Measurements from ENCODE around the gene EPN2. TPM values are rescaled to one million over a fixed set of nuclear protein-coding genes. Genes with fewer than 3 reads are reported as not detected.

EPN2 gene
- total RNA-seq, 1 donor from 2014 or later = 18.3 TPM

GRCh38 chr17:19322861-19323260 is 85.7 kb downstream of the EPN2 start:
- Histone ChIP-seq H3K9ac (ENCODE audit: low read depth in 1 of 3, low read length in 3 of 3) (no peak overlapping the region), H3K27ac (ENCODE audit: low read depth, low read length) (no peak overlapping the region), H3K4me3 (ENCODE audit: low read length in 3 of 3) (no peak overlapping the region), H3K4me1 (ENCODE audit: control insufficient read depth in 3 of 3, insufficient read depth in 3 of 3, low read length in 3 of 3) (peaks cover 0 to under 1% (median 0%) of the 10 kb centered on the region in 3 donors), H3K36me3 (ENCODE audit: control insufficient read depth in 3 of 3, insufficient read depth in 3 of 3, low read length in 3 of 3) (peaks cover 4 to 11% (median 4%) of the 10 kb centered on the region in 3 donors), H3K9me3 (ENCODE audit: control insufficient read depth in 3 of 3, low read length in 3 of 3) (no peaks in the 10 kb centered on the region), H3K27me3 (ENCODE audit: control insufficient read depth in 3 of 3, insufficient read depth in 3 of 3, low read length in 3 of 3) (no peaks in the 10 kb centered on the region)

- Histone ChIP-seq H3K27ac (ENCODE audit: low read depth, low read length) (no peak overlapping the region), H3K9me3 (ENCODE audit: control insufficient read depth in 3 of 3, low read length in 3 of 3) (no peaks in the 10 kb centered on the region), H3K4me1 (ENCODE audit: control insufficient read depth in 3 of 3, insufficient read depth in 3 of 3, low read length in 3 of 3) (peaks cover 0 to 7% (median 4%) of the 10 kb centered on the region in 3 donors), H3K36me3 (ENCODE audit: control insufficient read depth in 3 of 3, insufficient read depth in 3 of 3, low read length in 3 of 3) (peaks cover 9 to 22% (median 15%) of the 10 kb centered on the region in 3 donors), H3K4me3 (ENCODE audit: low read length in 3 of 3) (peak overlapping the region in 1 of 3 donors; percentile 2), H3K27me3 (ENCODE audit: control insufficient read depth in 3 of 3, insufficient read depth in 3 of 3, low read length in 3 of 3) (no peaks in the 10 kb centered on the region), H3K9ac (ENCODE audit: low read depth in 1 of 3, low read length in 3 of 3) (no peak overlapping the region)
Measured at GRCh38 chr17:19325542-19325941, 88.4 kb downstream of the EPN2 start.

DNA sequence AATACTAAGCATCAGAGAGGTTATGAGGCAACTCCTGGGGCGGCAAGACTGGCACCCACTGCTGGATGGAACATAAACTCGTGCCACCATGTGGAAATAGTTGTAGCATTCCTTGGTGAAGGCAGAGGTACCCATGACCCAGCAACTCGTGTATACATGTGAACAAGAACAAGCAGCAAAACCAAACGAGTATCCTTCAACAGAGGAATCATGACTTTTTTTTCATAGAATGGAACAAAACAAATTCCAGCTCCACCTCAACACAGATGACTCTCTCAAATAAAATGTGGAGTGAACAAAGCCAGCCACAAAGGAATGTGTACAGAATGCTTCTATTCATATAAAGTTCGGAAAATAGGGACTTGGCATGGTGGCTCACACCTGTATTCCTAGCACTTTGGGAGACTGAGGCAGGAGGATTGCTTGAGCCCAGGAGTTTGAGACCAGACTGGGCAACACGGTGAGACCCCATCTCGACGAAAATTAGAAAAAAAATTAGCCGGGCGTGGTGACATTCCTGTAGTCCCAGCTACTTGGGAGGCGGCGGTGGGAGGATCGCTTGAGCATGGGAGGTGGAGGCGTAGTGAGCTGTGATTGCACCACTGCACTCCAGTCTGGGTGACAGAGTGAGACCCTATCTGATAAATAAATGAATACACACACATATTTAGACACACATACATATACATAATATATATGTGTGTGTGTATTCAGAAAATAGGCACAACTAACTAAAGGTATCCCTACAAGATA is 90.0 kb downstream of the EPN2 start:
- H3K27me3 ChIP-seq (ENCODE audit: control insufficient read depth in 3 of 3, insufficient read depth in 3 of 3, low read length in 3 of 3) = no peaks in the 10 kb centered on the region

GRCh38 chr17:19328441-19329061 is 91.4 kb downstream of the EPN2 start:
- Histone ChIP-seq H3K9ac (ENCODE audit: low read depth in 1 of 3, low read length in 3 of 3) (peak overlapping the region in 1 of 3 donors; percentile 20), H3K4me1 (ENCODE audit: control insufficient read depth in 3 of 3, insufficient read depth in 3 of 3, low read length in 3 of 3) (peaks cover 0 to 7% (median 4%) of the 10 kb centered on the region in 3 donors), H3K27ac (ENCODE audit: low read depth, low read length) (no peak overlapping the region), H3K9me3 (ENCODE audit: control insufficient read depth in 3 of 3, low read length in 3 of 3) (no peaks in the 10 kb centered on the region), H3K27me3 (ENCODE audit: control insufficient read depth in 3 of 3, insufficient read depth in 3 of 3, low read length in 3 of 3) (no peaks in the 10 kb centered on the region), H3K4me3 (ENCODE audit: low read length in 3 of 3) (no peak overlapping the region), H3K36me3 (ENCODE audit: control insufficient read depth in 3 of 3, insufficient read depth in 3 of 3, low read length in 3 of 3) (peaks cover 9 to 24% (median 22%) of the 10 kb centered on the region in 3 donors)

More for the DNA sequence above, 90.0 kb downstream of the EPN2 start:
- no peak overlapping the region for H3K9ac ChIP-seq (ENCODE audit: low read depth in 1 of 3, low read length in 3 of 3)
- H3K4me1 ChIP-seq (ENCODE audit: control insufficient read depth in 3 of 3, insufficient read depth in 3 of 3, low read length in 3 of 3) = peaks cover 0 to 7% (median 4%) of the 10 kb centered on the region in 3 donors
- no peak overlapping the region for H3K27ac ChIP-seq (ENCODE audit: low read depth, low read length)
- no peaks in the 10 kb centered on the region for H3K9me3 ChIP-seq (ENCODE audit: control insufficient read depth in 3 of 3, low read length in 3 of 3)
- no peak overlapping the region for H3K4me3 ChIP-seq (ENCODE audit: low read length in 3 of 3)
- H3K36me3 ChIP-seq (ENCODE audit: control insufficient read depth in 3 of 3, insufficient read depth in 3 of 3, low read length in 3 of 3) = peaks cover 9 to 25% (median 18%) of the 10 kb centered on the region in 3 donors

- peaks cover 0 to 7% (median 4%) of the 10 kb centered on the region in 3 donors for H3K4me1 ChIP-seq (ENCODE audit: control insufficient read depth in 3 of 3, insufficient read depth in 3 of 3, low read length in 3 of 3)
- no peaks in the 10 kb centered on the region for H3K27me3 ChIP-seq (ENCODE audit: control insufficient read depth in 3 of 3, insufficient read depth in 3 of 3, low read length in 3 of 3)
- no peak overlapping the region for H3K9ac ChIP-seq (ENCODE audit: low read depth in 1 of 3, low read length in 3 of 3)
- no peak overlapping the region for H3K4me3 ChIP-seq (ENCODE audit: low read length in 3 of 3)
- H3K36me3 ChIP-seq (ENCODE audit: control insufficient read depth in 3 of 3, insufficient read depth in 3 of 3, low read length in 3 of 3) = peaks cover 12 to 25% (median 24%) of the 10 kb centered on the region in 3 donors
- H3K27ac ChIP-seq (ENCODE audit: low read depth, low read length) = no peak overlapping the region
- no peaks in the 10 kb centered on the region for H3K9me3 ChIP-seq (ENCODE audit: control insufficient read depth in 3 of 3, low read length in 3 of 3)
Measured at GRCh38 chr17:19329136-19329535, 92.0 kb downstream of the EPN2 start.

GRCh38 chr17:19329839-19330238 is 92.7 kb downstream of the EPN2 start:
- H3K27me3 ChIP-seq (ENCODE audit: control insufficient read depth in 3 of 3, insufficient read depth in 3 of 3, low read length in 3 of 3) = no peaks in the 10 kb centered on the region
- H3K9ac ChIP-seq (ENCODE audit: low read depth in 1 of 3, low read length in 3 of 3) = no peak overlapping the region
- peaks cover 12 to 27% (median 26%) of the 10 kb centered on the region in 3 donors for H3K36me3 ChIP-seq (ENCODE audit: control insufficient read depth in 3 of 3, insufficient read depth in 3 of 3, low read length in 3 of 3)
- H3K27ac ChIP-seq (ENCODE audit: low read depth, low read length) = no peak overlapping the region
- peaks cover 0 to 7% (median 4%) of the 10 kb centered on the region in 3 donors for H3K4me1 ChIP-seq (ENCODE audit: control insufficient read depth in 3 of 3, insufficient read depth in 3 of 3, low read length in 3 of 3)
- H3K9me3 ChIP-seq (ENCODE audit: control insufficient read depth in 3 of 3, low read length in 3 of 3) = no peaks in the 10 kb centered on the region
- H3K4me3 ChIP-seq (ENCODE audit: low read length in 3 of 3) = no peak overlapping the region

- no peak overlapping the region for H3K9ac ChIP-seq (ENCODE audit: low read depth in 1 of 3, low read length in 3 of 3)
- no peak overlapping the region for H3K4me3 ChIP-seq (ENCODE audit: low read length in 3 of 3)
- no peaks in the 10 kb centered on the region for H3K27me3 ChIP-seq (ENCODE audit: control insufficient read depth in 3 of 3, insufficient read depth in 3 of 3, low read length in 3 of 3)
- H3K27ac ChIP-seq (ENCODE audit: low read depth, low read length) = no peak overlapping the region
- H3K36me3 ChIP-seq (ENCODE audit: control insufficient read depth in 3 of 3, insufficient read depth in 3 of 3, low read length in 3 of 3) = peaks cover 12 to 27% (median 26%) of the 10 kb centered on the region in 3 donors
- H3K4me1 ChIP-seq (ENCODE audit: control insufficient read depth in 3 of 3, insufficient read depth in 3 of 3, low read length in 3 of 3) = peaks cover 0 to 7% (median 4%) of the 10 kb centered on the region in 3 donors
- H3K9me3 ChIP-seq (ENCODE audit: control insufficient read depth in 3 of 3, low read length in 3 of 3) = no peaks in the 10 kb centered on the region
Measured at GRCh38 chr17:19330271-19330670, 93.1 kb downstream of the EPN2 start.

DNA sequence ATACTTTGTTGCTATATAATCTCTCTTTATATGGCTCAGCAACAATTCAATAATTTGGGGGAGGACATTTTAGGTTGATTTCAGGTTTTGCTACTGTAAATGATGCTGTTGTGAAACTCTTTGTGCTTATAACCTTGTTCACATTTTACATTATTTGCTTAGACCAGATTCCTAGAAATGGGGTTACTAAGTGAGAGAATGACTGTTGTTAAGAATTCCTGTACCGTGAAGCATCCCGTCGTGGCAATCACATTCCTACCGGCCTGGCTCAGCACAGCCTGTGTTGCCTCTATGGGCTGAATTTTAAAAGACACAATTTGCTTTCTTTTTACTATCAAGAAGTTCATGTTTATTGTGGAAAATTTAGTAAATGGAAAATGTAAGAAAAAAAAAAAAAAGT is 94.0 kb downstream of the EPN2 start:
- no peak overlapping the region for H3K27ac ChIP-seq (ENCODE audit: low read depth, low read length)
- H3K36me3 ChIP-seq (ENCODE audit: control insufficient read depth in 3 of 3, insufficient read depth in 3 of 3, low read length in 3 of 3) = peaks cover 12 to 27% (median 26%) of the 10 kb centered on the region in 3 donors
- no peak overlapping the region for H3K9ac ChIP-seq (ENCODE audit: low read depth in 1 of 3, low read length in 3 of 3)
- no peaks in the 10 kb centered on the region for H3K27me3 ChIP-seq (ENCODE audit: control insufficient read depth in 3 of 3, insufficient read depth in 3 of 3, low read length in 3 of 3)
- H3K9me3 ChIP-seq (ENCODE audit: control insufficient read depth in 3 of 3, low read length in 3 of 3) = no peaks in the 10 kb centered on the region
- peaks cover 4 to 12% (median 10%) of the 10 kb centered on the region in 3 donors for H3K4me1 ChIP-seq (ENCODE audit: control insufficient read depth in 3 of 3, insufficient read depth in 3 of 3, low read length in 3 of 3)
- H3K4me3 ChIP-seq (ENCODE audit: low read length in 3 of 3) = no peak overlapping the region

DNA sequence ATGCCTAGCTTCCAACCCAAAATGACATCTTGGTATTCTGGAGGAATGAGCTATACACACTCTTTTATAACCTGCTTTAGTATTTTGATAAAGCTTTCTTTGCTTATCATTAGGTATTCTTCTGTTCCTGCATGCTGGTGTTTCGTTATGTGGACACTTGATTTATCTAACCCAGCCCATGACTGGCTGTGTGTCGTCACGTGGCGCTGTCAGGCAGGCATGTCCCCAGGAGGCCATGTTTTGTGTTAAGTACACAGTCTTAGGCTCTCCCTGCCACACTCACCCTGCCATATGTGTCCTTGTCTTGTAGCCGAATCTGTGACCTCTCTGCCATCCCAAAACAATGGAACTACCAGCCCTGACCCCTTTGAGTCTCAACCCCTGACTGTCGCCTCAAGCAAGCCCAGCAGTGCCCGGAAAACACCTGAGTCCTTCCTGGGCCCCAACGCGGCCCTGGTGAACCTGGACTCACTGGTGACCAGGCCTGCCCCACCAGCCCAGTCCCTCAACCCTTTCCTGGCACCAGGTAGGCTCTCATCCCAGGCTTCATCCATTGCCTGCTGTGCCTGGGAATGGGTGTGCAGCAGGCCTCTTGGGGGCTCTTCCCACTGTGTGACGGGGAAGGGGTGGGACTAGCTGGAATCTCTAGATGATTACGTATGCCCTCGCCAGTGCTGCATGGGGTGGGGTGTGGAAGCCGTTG is 94.5 kb downstream of the EPN2 start:
- H3K4me1 ChIP-seq (ENCODE audit: control insufficient read depth in 3 of 3, insufficient read depth in 3 of 3, low read length in 3 of 3) = peaks cover 4 to 16% (median 13%) of the 10 kb centered on the region in 3 donors
- H3K4me3 ChIP-seq (ENCODE audit: low read length in 3 of 3) = no peak overlapping the region
- no peak overlapping the region for H3K9ac ChIP-seq (ENCODE audit: low read depth in 1 of 3, low read length in 3 of 3)
- no peaks in the 10 kb centered on the region for H3K27me3 ChIP-seq (ENCODE audit: control insufficient read depth in 3 of 3, insufficient read depth in 3 of 3, low read length in 3 of 3)
- H3K9me3 ChIP-seq (ENCODE audit: control insufficient read depth in 3 of 3, low read length in 3 of 3) = no peaks in the 10 kb centered on the region
- peaks cover 12 to 29% (median 26%) of the 10 kb centered on the region in 3 donors for H3K36me3 ChIP-seq (ENCODE audit: control insufficient read depth in 3 of 3, insufficient read depth in 3 of 3, low read length in 3 of 3)
- H3K27ac ChIP-seq (ENCODE audit: low read depth, low read length) = no peak overlapping the region

All from skeletal muscle tissue (tissue), 4 donors.